AG04449 (cell line): Measurements from ENCODE around the gene ANAPC13.

ENCODE experiments used
- CTCF ChIA-PET: fragments of 350-600 bp; formaldehyde crosslinking; extraction: SDS; loops from one replicate; lab custom pipeline; 2021; ENCODE audit warnings: antibody characterized with exemption; lab: Yijun Ruan, JAX
- POLR2A ChIA-PET: fragments of 400-600, 350-600 bp; formaldehyde crosslinking; extraction: SDS; loops from one replicate; lab custom pipeline; 2020; ENCODE audit warnings: antibody characterized with exemption, inconsistent platforms; lab: Yijun Ruan, JAX
- DNase-seq: peaks from one replicate; pipeline ENCODE4 v3.0.0-alpha.2; 2010; ENCODE audit warnings: low read depth, low spot score
- H3K4me3 ChIP-seq: 2 replicates; pipeline ENCODE4 v1.5.1; 2011; ENCODE audit warnings: low read depth, mild to moderate bottlenecking, control low read depth, low read length
- TF ChIP-seq, protein P1 (sequence below): IDR thresholded peaks from one replicate; pipeline ENCODE4 v1.5.1; 2011; ENCODE audit warnings: mild to moderate bottlenecking, moderate library complexity, low read length, control low read depth, inconsistent platforms; ENCODE audit not compliant: insufficient read depth; ENCODE audit errors: missing control alignments

Gene ANAPC13

DNA sequence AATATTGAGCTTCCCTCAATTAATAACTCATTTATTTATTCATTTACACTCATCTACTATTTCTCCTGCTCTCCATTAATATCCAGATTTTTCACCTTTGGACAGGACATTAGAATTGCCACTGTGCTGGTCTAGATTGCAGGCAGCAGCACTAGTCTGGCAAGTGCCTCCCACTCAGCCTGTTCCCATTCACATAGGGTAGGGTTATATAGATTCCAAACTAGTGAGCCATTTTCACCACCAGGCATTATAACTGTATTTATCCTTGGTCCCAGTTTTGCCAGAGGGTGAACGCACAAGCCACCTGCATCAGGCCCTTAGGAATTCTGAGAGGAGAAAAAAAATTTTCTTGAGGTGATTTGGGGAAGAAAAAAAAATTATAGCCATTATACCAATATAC is 44.5 kb downstream of the ANAPC13 start:
- TF ChIP-seq, protein P1, sequence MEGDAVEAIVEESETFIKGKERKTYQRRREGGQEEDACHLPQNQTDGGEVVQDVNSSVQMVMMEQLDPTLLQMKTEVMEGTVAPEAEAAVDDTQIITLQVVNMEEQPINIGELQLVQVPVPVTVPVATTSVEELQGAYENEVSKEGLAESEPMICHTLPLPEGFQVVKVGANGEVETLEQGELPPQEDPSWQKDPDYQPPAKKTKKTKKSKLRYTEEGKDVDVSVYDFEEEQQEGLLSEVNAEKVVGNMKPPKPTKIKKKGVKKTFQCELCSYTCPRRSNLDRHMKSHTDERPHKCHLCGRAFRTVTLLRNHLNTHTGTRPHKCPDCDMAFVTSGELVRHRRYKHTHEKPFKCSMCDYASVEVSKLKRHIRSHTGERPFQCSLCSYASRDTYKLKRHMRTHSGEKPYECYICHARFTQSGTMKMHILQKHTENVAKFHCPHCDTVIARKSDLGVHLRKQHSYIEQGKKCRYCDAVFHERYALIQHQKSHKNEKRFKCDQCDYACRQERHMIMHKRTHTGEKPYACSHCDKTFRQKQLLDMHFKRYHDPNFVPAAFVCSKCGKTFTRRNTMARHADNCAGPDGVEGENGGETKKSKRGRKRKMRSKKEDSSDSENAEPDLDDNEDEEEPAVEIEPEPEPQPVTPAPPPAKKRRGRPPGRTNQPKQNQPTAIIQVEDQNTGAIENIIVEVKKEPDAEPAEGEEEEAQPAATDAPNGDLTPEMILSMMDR, result no peak
- DNase-seq, result no peak
- POLR2A ChIA-PET, result no interaction called here
- CTCF ChIA-PET, result interaction anchor here (0.8 to 1.7 kb wide), 3 partner anchors 16 to 32 kb away, joined by 3 to 4 read pairs (median 3); no protein-coding TSS in a partner anchor
- no peak overlapping the region for H3K4me3 ChIP-seq

DNA sequence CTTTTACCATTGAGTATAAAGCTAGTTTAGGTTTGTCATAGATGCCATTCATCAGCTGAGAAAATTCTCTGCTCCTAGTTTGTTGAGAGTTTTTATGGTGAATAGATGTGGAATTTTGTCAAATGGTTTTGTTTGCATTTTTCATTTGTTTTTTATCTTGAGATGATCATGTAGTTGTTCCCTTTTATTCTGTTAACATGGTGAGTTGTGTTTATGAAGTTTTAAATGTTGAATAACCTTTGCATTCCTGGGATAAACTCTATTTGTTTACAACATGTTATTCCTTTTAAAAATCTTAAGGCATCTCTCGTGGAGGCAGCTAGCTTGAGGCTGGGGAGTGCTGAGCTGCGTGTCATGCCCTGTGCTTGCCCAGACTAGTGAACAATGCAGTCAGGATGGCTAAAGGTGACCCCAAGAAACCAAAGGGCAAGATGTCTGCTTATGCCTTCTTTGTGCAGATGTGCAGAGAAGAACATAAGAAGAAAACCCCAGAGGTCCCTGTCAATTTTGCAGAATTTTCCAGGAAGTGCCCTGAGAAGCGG is 48.5 kb downstream of the ANAPC13 start:
- ChIA-PET CTCF (interaction anchor here (0.7 to 2.7 kb wide), 5 partner anchors 9 to 128 kb away, joined by 3 to 13 read pairs (median 3); no protein-coding TSS in a partner anchor), POLR2A (interaction anchor here (0.9 kb wide), 2 partner anchors 9 to 65 kb away, joined by 4 to 5 read pairs; no protein-coding TSS in a partner anchor)
- no peak for DNase-seq
- TF ChIP-seq, protein P1, result no peak
- no peak overlapping the region for H3K4me3 ChIP-seq

DNA sequence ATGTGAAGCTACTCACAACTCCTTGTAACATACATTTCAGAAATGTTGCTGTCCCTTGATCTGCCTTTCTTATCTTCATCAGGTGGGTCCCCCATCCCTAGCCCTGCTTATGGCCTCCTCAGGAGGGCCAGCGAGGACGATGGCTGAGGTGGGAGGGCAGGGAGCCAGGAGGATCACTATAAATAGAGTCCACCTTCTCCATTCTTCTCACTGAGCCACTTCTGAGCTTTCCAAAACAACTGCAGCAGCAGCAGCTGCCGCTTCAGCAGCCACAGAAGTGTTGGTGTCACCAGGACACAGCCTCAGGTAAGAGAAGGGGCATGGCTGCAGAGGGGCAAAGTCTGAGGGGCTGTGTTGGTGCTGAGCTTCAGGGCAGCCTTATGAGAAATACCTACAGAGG is 53.5 kb downstream of the ANAPC13 start:
- TF ChIP-seq, protein P1, result no peak
- ChIA-PET POLR2A (no interaction called here), CTCF (interaction anchor here (0.8 to 2.1 kb wide), 5 partner anchors 16 to 124 kb away, joined by 3 to 8 read pairs (median 4); no protein-coding TSS in a partner anchor)
- H3K4me3 ChIP-seq, result no peak overlapping the region
- no peak for DNase-seq

DNA sequence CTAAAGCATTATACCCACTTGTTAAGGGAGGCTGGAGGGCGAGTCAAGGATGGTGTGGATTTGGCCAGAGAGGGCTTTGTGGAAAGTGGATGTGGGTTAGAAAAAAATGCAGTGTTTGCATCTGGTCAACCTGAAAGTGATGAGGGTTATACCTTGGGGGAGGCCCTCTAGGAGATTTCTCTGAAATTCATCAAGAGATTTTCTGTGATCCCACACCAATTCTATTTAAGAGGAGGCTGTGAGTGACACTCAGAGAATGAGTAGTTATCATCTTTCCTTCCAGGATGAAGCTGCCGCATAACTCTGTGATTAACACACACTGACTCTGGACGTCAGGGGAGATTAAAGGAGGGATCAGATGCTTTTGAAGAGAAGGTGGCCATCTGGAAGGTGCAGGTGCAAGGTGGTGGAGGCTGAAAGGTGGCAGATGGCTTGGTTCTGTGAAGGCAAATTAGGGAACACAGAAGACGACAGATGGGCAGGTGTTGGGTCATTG is 54.8 kb downstream of the ANAPC13 start:
- DNase-seq, result no peak

DNA sequence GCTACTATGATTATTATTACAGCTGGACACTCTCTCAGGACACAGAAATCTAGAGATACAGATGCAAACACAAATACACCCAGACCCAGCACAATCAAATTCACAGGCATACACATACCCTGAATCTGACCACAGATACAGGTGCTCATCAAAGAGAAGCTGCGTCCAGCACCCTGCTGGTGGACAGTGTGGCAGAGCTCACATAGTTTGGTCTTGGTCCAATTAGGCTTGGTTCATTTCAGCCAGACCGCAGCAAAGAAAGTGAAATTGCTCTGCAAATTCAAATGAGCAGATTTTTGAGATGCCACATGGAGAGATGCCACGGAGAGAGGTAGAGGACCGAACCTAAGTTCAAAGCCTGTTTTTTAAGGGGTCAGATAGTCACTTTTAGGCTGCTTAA is 55.6 kb downstream of the ANAPC13 start:
- no peak overlapping the region for H3K4me3 ChIP-seq
- ChIA-PET CTCF (interaction anchor here (1.1 to 2.2 kb wide), 6 partner anchors 10 to 122 kb away, joined by 3 to 8 read pairs (median 5); no protein-coding TSS in a partner anchor), POLR2A (no interaction called here)
- TF ChIP-seq, protein P1, result no peak
- DNase-seq, result no peak

More for the DNA sequence above, 54.8 kb downstream of the ANAPC13 start:
- no peak overlapping the region for H3K4me3 ChIP-seq
- TF ChIP-seq, protein P1, result no peak
- ChIA-PET POLR2A (interaction anchor here (0.7 kb wide), 1 partner anchor 68 kb away, joined by 3 read pairs; no protein-coding TSS in a partner anchor), CTCF (interaction anchor here (1.1 to 2.1 kb wide), 3 partner anchors 29 to 123 kb away, joined by 3 to 8 read pairs (median 4); no protein-coding TSS in a partner anchor)

DNA sequence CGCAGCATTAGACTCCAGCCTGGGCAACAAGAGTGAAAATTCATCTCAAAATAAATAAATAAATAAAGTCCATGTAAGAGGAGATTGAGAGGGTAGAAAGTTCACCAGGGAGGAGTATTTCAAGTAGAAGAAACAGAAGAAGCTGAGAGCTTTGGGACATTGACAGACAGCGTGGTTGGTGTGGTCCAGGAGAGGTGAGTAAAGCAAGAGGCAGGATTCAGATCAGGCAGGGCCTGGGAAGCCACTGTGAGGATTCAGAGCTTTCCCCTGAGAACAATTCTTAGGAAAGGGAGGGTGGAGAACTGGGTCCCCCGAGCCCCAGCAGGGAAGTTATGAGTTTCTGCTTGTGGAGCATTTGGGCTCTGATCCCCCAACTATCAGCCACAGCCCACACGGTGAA is 57.4 kb downstream of the ANAPC13 start:
- POLR2A ChIA-PET, result interaction anchor here (0.9 to 4.3 kb wide), 9 partner anchors 9 to 101 kb away, joined by 3 to 63 read pairs (median 6); partner anchors contain the start of gene AMOTL2
- CTCF ChIA-PET, result interaction anchor here (0.7 to 2.2 kb wide), 7 partner anchors 12 to 61 kb away, joined by 3 to 14 read pairs (median 5); no protein-coding TSS in a partner anchor
- TF ChIP-seq, protein P1, result no peak
- no peak for DNase-seq
- H3K4me3 ChIP-seq, result no peak overlapping the region
